A549 (cell line): Measurements from ENCODE around the gene CATSPERE.

Experiments used
- CHD2 ChIP-seq: fragments of 150-350 bp; IDR thresholded peaks from 2 replicates; pipeline ENCODE4 v1.6.1; 2014; ENCODE audit warnings: low read length; ENCODE audit not compliant: partially characterized antibody
- EHMT2 ChIP-seq: fragments of 200-600 bp; sonication (generic); IDR thresholded peaks from 2 replicates; pipeline ENCODE4 v1.6.1; 2016; ENCODE audit warnings: antibody characterized with exemption, low read depth, mild to moderate bottlenecking, moderate library complexity
- MYC ChIP-seq: IDR thresholded peaks from 2 replicates; pipeline ENCODE4 v1.6.1; 2012; ENCODE audit warnings: mild to moderate bottlenecking, inconsistent platforms, low read length, improper control_type of control experiment, borderline replicate concordance
- NFE2L2 ChIP-seq: fragments of 150-350 bp; conservative IDR thresholded peaks from 2 replicates; pipeline ENCODE4 v1.6.1; 2014; ENCODE audit warnings: low read length
- POLR2A ChIP-seq: IDR thresholded peaks from 2 replicates; pipeline ENCODE4 v1.6.1; 2012; ENCODE audit warnings: mild to moderate bottlenecking, low read length
- POLR2AphosphoS2 ChIP-seq: conservative IDR thresholded peaks from 2 replicates; pipeline ENCODE4 v1.6.1; 2012; ENCODE audit warnings: low read length, improper control_type of control experiment, inconsistent platforms
- RFX5 ChIP-seq: fragments of 450-650 bp; IDR thresholded peaks from 2 replicates; pipeline ENCODE4 v1.7.1; 2014; ENCODE audit warnings: antibody characterized with exemption, mild to moderate bottlenecking, moderate library complexity
- TF ChIP-seq, protein P1 (sequence below): fragments of >200 bp; sonication (Bioruptor Twin); formaldehyde crosslinking; IDR thresholded peaks from 3 replicates; pipeline ENCODE4 v1.5.1; 2016

GRCh38 chr1:244442850-244443249 lies 18.2 kb upstream of the CATSPERE start:
- TF ChIP-seq NFE2L2 (no peak), MYC (no peak), RFX5 (no peak), EHMT2 (no peak), CHD2 (no peak), POLR2AphosphoS2 (no peak), POLR2A (no peak)
- TF ChIP-seq, protein P1, sequence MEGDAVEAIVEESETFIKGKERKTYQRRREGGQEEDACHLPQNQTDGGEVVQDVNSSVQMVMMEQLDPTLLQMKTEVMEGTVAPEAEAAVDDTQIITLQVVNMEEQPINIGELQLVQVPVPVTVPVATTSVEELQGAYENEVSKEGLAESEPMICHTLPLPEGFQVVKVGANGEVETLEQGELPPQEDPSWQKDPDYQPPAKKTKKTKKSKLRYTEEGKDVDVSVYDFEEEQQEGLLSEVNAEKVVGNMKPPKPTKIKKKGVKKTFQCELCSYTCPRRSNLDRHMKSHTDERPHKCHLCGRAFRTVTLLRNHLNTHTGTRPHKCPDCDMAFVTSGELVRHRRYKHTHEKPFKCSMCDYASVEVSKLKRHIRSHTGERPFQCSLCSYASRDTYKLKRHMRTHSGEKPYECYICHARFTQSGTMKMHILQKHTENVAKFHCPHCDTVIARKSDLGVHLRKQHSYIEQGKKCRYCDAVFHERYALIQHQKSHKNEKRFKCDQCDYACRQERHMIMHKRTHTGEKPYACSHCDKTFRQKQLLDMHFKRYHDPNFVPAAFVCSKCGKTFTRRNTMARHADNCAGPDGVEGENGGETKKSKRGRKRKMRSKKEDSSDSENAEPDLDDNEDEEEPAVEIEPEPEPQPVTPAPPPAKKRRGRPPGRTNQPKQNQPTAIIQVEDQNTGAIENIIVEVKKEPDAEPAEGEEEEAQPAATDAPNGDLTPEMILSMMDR = no peak
